ENCODE measurements around the gene HDAC9.

DNA sequence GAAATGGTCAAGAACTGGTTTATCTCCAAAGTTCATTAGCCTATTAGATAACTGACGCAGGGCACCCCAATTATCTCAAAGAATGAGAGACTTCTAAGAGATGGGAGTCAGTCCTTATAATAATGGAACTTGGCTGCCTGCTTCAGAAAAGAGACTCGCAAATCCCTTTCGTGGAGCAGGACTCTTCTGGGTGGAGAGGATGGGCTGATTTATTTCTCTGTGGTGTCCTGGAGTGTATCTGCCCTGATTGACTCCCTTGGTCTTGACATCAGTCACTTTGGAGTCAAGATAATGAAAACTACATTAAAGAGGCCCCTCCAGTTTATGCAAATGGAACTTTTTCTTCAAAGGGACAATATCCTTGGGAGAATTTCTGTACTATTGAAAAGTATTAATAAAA, 198.9 kb downstream of the HDAC9 start:
- TF ChIP-seq POLR2AphosphoS5 (IDR thresholded peaks at IDR 0.05) = no peak
- TF ChIP-seq, protein P1, sequence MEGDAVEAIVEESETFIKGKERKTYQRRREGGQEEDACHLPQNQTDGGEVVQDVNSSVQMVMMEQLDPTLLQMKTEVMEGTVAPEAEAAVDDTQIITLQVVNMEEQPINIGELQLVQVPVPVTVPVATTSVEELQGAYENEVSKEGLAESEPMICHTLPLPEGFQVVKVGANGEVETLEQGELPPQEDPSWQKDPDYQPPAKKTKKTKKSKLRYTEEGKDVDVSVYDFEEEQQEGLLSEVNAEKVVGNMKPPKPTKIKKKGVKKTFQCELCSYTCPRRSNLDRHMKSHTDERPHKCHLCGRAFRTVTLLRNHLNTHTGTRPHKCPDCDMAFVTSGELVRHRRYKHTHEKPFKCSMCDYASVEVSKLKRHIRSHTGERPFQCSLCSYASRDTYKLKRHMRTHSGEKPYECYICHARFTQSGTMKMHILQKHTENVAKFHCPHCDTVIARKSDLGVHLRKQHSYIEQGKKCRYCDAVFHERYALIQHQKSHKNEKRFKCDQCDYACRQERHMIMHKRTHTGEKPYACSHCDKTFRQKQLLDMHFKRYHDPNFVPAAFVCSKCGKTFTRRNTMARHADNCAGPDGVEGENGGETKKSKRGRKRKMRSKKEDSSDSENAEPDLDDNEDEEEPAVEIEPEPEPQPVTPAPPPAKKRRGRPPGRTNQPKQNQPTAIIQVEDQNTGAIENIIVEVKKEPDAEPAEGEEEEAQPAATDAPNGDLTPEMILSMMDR (IDR thresholded peaks at IDR 0.05) = no peak
- no peak for TF ChIP-seq POLR2A (IDR thresholded peaks at IDR 0.05)
- TF ChIP-seq EP300 (IDR thresholded peaks at IDR 0.05) = no peak

Data from gastroesophageal sphincter (tissue), 3 donors.